Measurements from ENCODE around the gene LGSN.
A peak's percentile ranks its signal among the peaks of the same experiment; 100 is the strongest.

LGSN gene

GRCh38 chr6:63352544-63353285 is 32.9 kb upstream of the LGSN start:
- no peak overlapping the region for H3K27ac ChIP-seq
- no peaks in the 10 kb centered on the region for H3K4me1 ChIP-seq
- no peaks in the 10 kb centered on the region for H3K27me3 ChIP-seq
- TF ChIP-seq, protein P1, sequence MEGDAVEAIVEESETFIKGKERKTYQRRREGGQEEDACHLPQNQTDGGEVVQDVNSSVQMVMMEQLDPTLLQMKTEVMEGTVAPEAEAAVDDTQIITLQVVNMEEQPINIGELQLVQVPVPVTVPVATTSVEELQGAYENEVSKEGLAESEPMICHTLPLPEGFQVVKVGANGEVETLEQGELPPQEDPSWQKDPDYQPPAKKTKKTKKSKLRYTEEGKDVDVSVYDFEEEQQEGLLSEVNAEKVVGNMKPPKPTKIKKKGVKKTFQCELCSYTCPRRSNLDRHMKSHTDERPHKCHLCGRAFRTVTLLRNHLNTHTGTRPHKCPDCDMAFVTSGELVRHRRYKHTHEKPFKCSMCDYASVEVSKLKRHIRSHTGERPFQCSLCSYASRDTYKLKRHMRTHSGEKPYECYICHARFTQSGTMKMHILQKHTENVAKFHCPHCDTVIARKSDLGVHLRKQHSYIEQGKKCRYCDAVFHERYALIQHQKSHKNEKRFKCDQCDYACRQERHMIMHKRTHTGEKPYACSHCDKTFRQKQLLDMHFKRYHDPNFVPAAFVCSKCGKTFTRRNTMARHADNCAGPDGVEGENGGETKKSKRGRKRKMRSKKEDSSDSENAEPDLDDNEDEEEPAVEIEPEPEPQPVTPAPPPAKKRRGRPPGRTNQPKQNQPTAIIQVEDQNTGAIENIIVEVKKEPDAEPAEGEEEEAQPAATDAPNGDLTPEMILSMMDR (IDR thresholded peaks at IDR 0.05), result no peak
- H3K9me3 ChIP-seq, result no peaks in the 10 kb centered on the region
- DNase-seq, result no peak
- H3K4me3 ChIP-seq, result no peak overlapping the region
- H3K36me3 ChIP-seq, result no peaks in the 10 kb centered on the region
- intact Hi-C loops (cut with DNase I; ENCODE audit: low total_unique reads), result no loop called here

DNA sequence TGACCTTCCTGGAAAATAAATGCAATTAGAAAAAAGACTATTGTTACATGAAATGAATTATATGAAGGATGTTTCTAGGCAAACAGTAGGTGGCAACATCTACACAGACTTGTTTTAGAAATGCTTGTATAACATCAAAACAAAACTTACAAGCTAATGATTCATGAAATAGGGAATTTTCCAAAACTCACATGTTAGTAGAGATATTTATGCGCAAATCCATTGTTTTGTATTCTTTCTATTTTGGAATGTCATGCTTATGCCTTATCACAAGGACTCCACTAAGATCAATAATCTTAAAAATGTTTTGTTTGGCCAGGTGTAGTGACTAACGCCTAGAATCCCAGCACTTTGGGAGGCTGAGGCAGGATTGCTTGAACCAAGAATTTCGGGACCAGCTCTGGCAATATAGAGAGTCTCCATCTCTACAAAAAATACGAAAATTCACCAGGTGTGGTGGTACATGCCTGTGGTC is 32.3 kb upstream of the LGSN start:
- TF ChIP-seq, protein P1 (IDR thresholded peaks at IDR 0.05), result peak in 1 of 2 experiments; percentile 28
- Histone ChIP-seq H3K4me1 (no peaks in the 10 kb centered on the region), H3K27ac (no peak overlapping the region), H3K27me3 (no peaks in the 10 kb centered on the region), H3K9me3 (no peaks in the 10 kb centered on the region), H3K36me3 (no peaks in the 10 kb centered on the region), H3K4me3 (no peak overlapping the region)
- intact Hi-C loops (cut with DNase I; ENCODE audit: low total_unique reads), result no loop called here
- DNase-seq, result no peak

DNA sequence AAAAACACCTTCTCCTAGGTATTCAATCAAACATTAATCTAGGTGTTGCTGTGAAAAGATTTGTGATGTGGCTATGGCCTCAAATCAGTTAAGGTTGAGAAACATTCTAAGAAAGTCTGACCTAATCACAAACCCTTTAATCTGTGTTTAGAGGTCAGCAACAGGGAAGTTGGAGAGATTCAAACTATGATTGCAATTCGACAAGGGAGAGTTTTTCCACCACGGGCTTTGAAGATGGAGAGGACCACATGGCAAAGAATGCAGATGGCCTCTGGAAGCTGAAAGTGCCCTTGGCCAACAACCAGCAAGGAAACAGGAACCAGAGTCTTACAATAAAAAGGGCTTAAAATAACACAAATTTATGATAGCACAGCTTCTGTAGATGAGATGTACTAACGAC is 29.6 kb upstream of the LGSN start:
- Histone ChIP-seq H3K4me3 (no peak overlapping the region), H3K4me1 (no peaks in the 10 kb centered on the region)

GRCh38 chr6:63348836-63349235 is 29.1 kb upstream of the LGSN start:
- Histone ChIP-seq H3K27me3 (no peaks in the 10 kb centered on the region), H3K27ac (no peak overlapping the region), H3K9me3 (no peaks in the 10 kb centered on the region), H3K4me3 (no peak overlapping the region), H3K36me3 (no peaks in the 10 kb centered on the region), H3K4me1 (no peaks in the 10 kb centered on the region)
- intact Hi-C loops (cut with DNase I; ENCODE audit: low total_unique reads), result no loop called here
- TF ChIP-seq, protein P1 (IDR thresholded peaks at IDR 0.05), result no peak
- no peak for DNase-seq

More for the DNA sequence above, 29.6 kb upstream of the LGSN start:
- intact Hi-C loops (cut with DNase I; ENCODE audit: low total_unique reads), result no loop called here
- no peak for DNase-seq
- no peaks in the 10 kb centered on the region for H3K27me3 ChIP-seq
- H3K36me3 ChIP-seq, result no peaks in the 10 kb centered on the region
- no peaks in the 10 kb centered on the region for H3K9me3 ChIP-seq
- TF ChIP-seq, protein P1 (IDR thresholded peaks at IDR 0.05), result no peak
- H3K27ac ChIP-seq, result no peak overlapping the region

DNA sequence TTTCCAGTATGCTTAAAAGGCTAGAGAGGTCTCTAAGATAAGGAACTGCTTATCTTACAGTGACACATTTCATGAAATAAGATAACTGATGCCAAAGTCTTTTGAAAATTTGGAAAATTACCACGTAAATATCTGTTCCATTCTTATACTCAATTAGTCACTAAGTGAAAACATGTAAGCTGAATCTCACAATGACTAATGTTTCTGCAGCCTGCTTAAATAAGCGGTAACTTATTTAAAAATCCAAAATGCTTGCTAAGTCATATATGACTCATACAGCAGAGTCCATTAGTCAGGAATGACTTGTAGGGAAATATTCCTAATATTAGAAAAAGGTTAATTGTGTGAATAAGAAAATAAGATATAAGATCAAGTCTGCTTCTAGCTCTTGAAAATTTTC is 27.8 kb upstream of the LGSN start:
- Histone ChIP-seq H3K27ac (no peak overlapping the region), H3K36me3 (no peaks in the 10 kb centered on the region), H3K27me3 (no peaks in the 10 kb centered on the region), H3K9me3 (no peaks in the 10 kb centered on the region), H3K4me3 (no peak overlapping the region), H3K4me1 (no peaks in the 10 kb centered on the region)
- TF ChIP-seq, protein P1 (IDR thresholded peaks at IDR 0.05), result no peak
- intact Hi-C loops (cut with DNase I; ENCODE audit: low total_unique reads), result no loop called here
- no peak for DNase-seq

Measured in tibial artery (tissue), 4 donors.